Measurements from ENCODE around the gene SRGAP1.
"Not testable (repeated sequence)": the region's sequence is repeated elsewhere in the genome, so short reads cannot be mapped to it uniquely, and the experiment has no call there.

Gene SRGAP1

GRCh38 chr12:64122154-64122553, 277.7 kb downstream of the SRGAP1 start:
- DNase-seq (ENCODE audit: low read depth in 3 of 3) = no peak

- no peak for DNase-seq (ENCODE audit: low read depth in 3 of 3)
Observed at GRCh38 chr12:64122995-64123394, 278.5 kb downstream of the SRGAP1 start.

- DNase-seq (ENCODE audit: low read depth in 3 of 3) = no peak
Observed at GRCh38 chr12:64123448-64123847, 278.9 kb downstream of the SRGAP1 start.

GRCh38 chr12:64124511-64125197, 280.2 kb downstream of the SRGAP1 start:
- DNase-seq (ENCODE audit: low read depth in 3 of 3) = no peak

- no peak for DNase-seq (ENCODE audit: low read depth in 3 of 3)
Observed at GRCh38 chr12:64125913-64126312, 281.4 kb downstream of the SRGAP1 start.

GRCh38 chr12:64127811-64128210, 283.3 kb downstream of the SRGAP1 start:
- DNase-seq (ENCODE audit: low read depth in 3 of 3) = no peak

- no peak for DNase-seq (ENCODE audit: low read depth in 3 of 3)
Observed at GRCh38 chr12:64128366-64128765, 283.9 kb downstream of the SRGAP1 start.

- DNase-seq (ENCODE audit: low read depth in 3 of 3) = not testable (repeated sequence)
Observed at GRCh38 chr12:64130476-64130875, 286.0 kb downstream of the SRGAP1 start.

GRCh38 chr12:64131456-64131855, 287.0 kb downstream of the SRGAP1 start:
- not testable (repeated sequence) for DNase-seq (ENCODE audit: low read depth in 3 of 3)

- DNase-seq (ENCODE audit: low read depth in 3 of 3) = not testable (repeated sequence)
Observed at GRCh38 chr12:64132672-64133071, 288.2 kb downstream of the SRGAP1 start.

- DNase-seq (ENCODE audit: low read depth in 3 of 3) = no peak
Observed at GRCh38 chr12:64137117-64137516, 292.6 kb downstream of the SRGAP1 start.

GRCh38 chr12:64139021-64139420, 294.5 kb downstream of the SRGAP1 start:
- DNase-seq (ENCODE audit: low read depth in 3 of 3) = no peak

GRCh38 chr12:64142382-64142781, 297.9 kb downstream of the SRGAP1 start:
- no peak for DNase-seq (ENCODE audit: low read depth in 3 of 3)

GRCh38 chr12:64142784-64143183, 298.3 kb downstream of the SRGAP1 start:
- no peak for DNase-seq (ENCODE audit: low read depth in 3 of 3)

- DNase-seq (ENCODE audit: low read depth in 3 of 3) = no peak
Observed at GRCh38 chr12:64145226-64145625, 300.7 kb downstream of the SRGAP1 start.

GRCh38 chr12:64147011-64147631, 302.6 kb downstream of the SRGAP1 start:
- no peak for DNase-seq (ENCODE audit: low read depth in 3 of 3)

- DNase-seq (ENCODE audit: low read depth in 3 of 3) = no peak
Observed at GRCh38 chr12:64147875-64148274, 303.4 kb downstream of the SRGAP1 start.

- DNase-seq (ENCODE audit: low read depth in 3 of 3) = no peak
Observed at GRCh38 chr12:64154677-64155076, 310.2 kb downstream of the SRGAP1 start.

- DNase-seq (ENCODE audit: low read depth in 3 of 3) = no peak
Observed at GRCh38 chr12:64157110-64157509, 312.6 kb downstream of the SRGAP1 start.

- no peak for DNase-seq (ENCODE audit: low read depth in 3 of 3)
Observed at GRCh38 chr12:64160021-64160710, 315.7 kb downstream of the SRGAP1 start.

- no peak for DNase-seq (ENCODE audit: low read depth in 3 of 3)
Observed at GRCh38 chr12:64160711-64161060, 316.2 kb downstream of the SRGAP1 start.

GRCh38 chr12:64166606-64167005, 322.1 kb downstream of the SRGAP1 start:
- not testable (repeated sequence) for DNase-seq (ENCODE audit: low read depth in 3 of 3)

- not testable (repeated sequence) for DNase-seq (ENCODE audit: low read depth in 3 of 3)
Observed at GRCh38 chr12:64167041-64167440, 322.5 kb downstream of the SRGAP1 start.
